K562 (cell line): ENCODE results near the gene HKDC1. TPM values are rescaled to one million over a fixed set of nuclear protein-coding genes. Genes with fewer than 3 reads are reported as not detected.
A peak's percentile ranks its signal among the peaks of the same experiment; 100 is the strongest.

ENCODE experiments used
- DMBX1 ChIP-seq: fragments of 250-450 bp; sonication (Bioruptor Pico); IDR thresholded peaks from 2 replicates; pipeline ENCODE4 v1.8.0; 2022; ENCODE audit warnings: inconsistent platforms, mild to moderate bottlenecking, moderate library complexity, borderline replicate concordance
- HCFC1 ChIP-seq: IDR thresholded peaks from 2 replicates; pipeline ENCODE4 v1.6.1; 2012; ENCODE audit warnings: low read depth, low read length, improper control_type of control experiment
- HDAC2 ChIP-seq: fragments of 450-650 bp; IDR thresholded peaks from 2 replicates; pipeline ENCODE4 v1.6.1; 2016; ENCODE audit warnings: mild to moderate bottlenecking
- KLF10 ChIP-seq: fragments of 250-450 bp; sonication (Bioruptor Pico); IDR thresholded peaks from 2 replicates; pipeline ENCODE4 v1.6.1; 2021; ENCODE audit warnings: matching md5 sums
- NFRKB ChIP-seq: fragments of 450-650 bp; IDR thresholded peaks from 2 replicates; pipeline ENCODE4 v1.6.1; 2016; ENCODE audit warnings: low read depth
- PHB ChIP-seq: fragments of 250-450 bp; sonication (Bioruptor Pico); IDR thresholded peaks from 2 replicates; pipeline ENCODE4 v1.5.0; 2021
- RAD51 ChIP-seq: fragments of 450-650 bp; IDR thresholded peaks from 2 replicates; pipeline ENCODE4 v1.7.1; 2016; ENCODE audit warnings: low read depth, mild to moderate bottlenecking, borderline replicate concordance
- TCF3 ChIP-seq: sonication (generic); formaldehyde crosslinking; IDR thresholded peaks from 2 replicates; pipeline ENCODE4 v1.4.0; 2020; ENCODE audit warnings: mild to moderate bottlenecking, missing genetic modification reagents
- polyA plus RNA-seq, 8 experiments: library from polyadenylated mRNA; depleted of rRNA in 4 of 8; stranded (reverse) in 5 of 8; unstranded in 3 of 8; fragments of >200 nt; fragmentation: Nextera tagmentation in 2 of 8; fragmentation: Illumina TruSeq in 1 of 8; extraction: Ambion mirVana in 2 of 8; extraction: Trizol in 1 of 8; gene quantifications; 2 replicates each; pipeline versions ENCODE4 v1.2.1 to v1.2.3, GENCODE V29; 2011 to 2014; ENCODE audit warnings: inconsistent platforms in 1 of 8, missing spikeins in 1 of 8
- total RNA-seq, 7 experiments: library from RNA; depleted of rRNA in 6 of 7; stranded (reverse); fragments of >200 nt in 6 of 7; fragmentation: Illumina TruSeq in 2 of 7; extraction: Trizol in 2 of 7; gene quantifications; 2 replicates each; pipeline versions ENCODE4 v1.2.1 to v1.2.3, GENCODE V29; 2011 to 2021; ENCODE audit warnings: low replicate concordance in 1 of 7
- TF ChIP-seq, protein P1 (sequence below): fragments of 250-450 bp; sonication (Bioruptor Pico); IDR thresholded peaks from 2 replicates; pipeline ENCODE4 v1.4.0; 2020; ENCODE audit warnings: mild to moderate bottlenecking
- TF ChIP-seq, protein P2 (sequence below): fragments of 200-800 bp; sonication (Bioruptor generic); IDR thresholded peaks from 2 replicates; pipeline ENCODE4 v1.6.1; 2017; ENCODE audit warnings: missing genetic modification characterization, missing compliant biosample characterization
- TF ChIP-seq, protein P3 (sequence below): fragments of 450-650 bp; IDR thresholded peaks from 2 replicates; pipeline ENCODE4 v1.6.1; 2016; ENCODE audit warnings: missing biosample characterization, missing genetic modification characterization
- TF ChIP-seq, protein P4 (sequence below): fragments of 450-650 bp; IDR thresholded peaks from 2 replicates; pipeline ENCODE4 v1.6.1; 2016
- TF ChIP-seq, protein P5 (sequence below): fragments of 250-450 bp; sonication (Bioruptor Pico); IDR thresholded peaks from 2 replicates; pipeline ENCODE4 v1.5.0; 2020; ENCODE audit warnings: mild to moderate bottlenecking
- TF ChIP-seq, protein P6 (sequence below), 2 experiments: fragments of 450-650 bp; IDR thresholded peaks; 2 replicates each; pipeline ENCODE4 v1.6.1; 2018; ENCODE audit warnings: mild to moderate bottlenecking in 2 of 2, low read depth in 1 of 2; ENCODE audit not compliant: partially characterized antibody in 2 of 2
- TF ChIP-seq, protein P7 (sequence below), 2 experiments: fragments of 250-450 bp in 1 of 2; fragments of 450-650 bp in 1 of 2; sonication (Bioruptor Pico) in 1 of 2; IDR thresholded peaks; 2 replicates each; pipeline versions ENCODE4 v1.6.1 to v1.8.0; 2016 to 2021; ENCODE audit warnings: mild to moderate bottlenecking in 2 of 2, moderate library complexity in 2 of 2, missing compliant biosample characterization in 1 of 2, missing genetic modification characterization in 1 of 2

The HKDC1 gene
- total and polyA plus RNA-seq, 9 of the 15 experiments (the other 6 are each of a cell fraction or from before 2014, with no cell fraction given) = 0.04 to 0.22 (median 0.11) TPM; not detected in 5

DNA sequence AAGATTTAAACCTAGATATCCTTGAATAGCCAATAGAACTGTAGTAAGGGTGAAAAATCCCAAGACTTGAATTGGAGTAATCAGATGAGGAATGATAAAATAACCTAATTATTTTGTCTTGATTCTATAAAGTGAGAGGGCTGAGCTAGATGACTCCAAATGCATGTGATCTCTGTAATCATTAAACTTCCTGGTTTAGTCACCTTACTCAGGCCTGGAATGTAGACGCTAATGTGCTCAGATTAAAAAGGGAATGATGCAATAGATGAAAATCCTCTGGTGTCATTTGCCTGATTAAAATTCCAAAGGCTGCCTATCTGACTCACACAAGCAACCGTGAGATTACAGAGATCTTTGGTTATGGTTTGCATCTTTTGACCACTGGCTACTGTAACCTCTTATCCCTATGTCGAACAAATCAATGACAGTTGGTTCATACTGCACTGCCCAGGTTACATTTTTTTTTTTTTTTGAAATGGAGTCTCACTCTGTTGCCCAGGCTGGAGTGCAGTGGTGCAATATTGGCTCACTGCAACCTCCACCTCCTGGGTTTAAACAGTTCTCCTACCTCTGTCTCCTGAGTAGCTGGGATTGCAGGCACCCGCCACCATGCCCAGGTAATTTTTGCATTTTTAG lies 2.9 kb upstream of the HKDC1 start (continued):
- TF ChIP-seq, protein P1, sequence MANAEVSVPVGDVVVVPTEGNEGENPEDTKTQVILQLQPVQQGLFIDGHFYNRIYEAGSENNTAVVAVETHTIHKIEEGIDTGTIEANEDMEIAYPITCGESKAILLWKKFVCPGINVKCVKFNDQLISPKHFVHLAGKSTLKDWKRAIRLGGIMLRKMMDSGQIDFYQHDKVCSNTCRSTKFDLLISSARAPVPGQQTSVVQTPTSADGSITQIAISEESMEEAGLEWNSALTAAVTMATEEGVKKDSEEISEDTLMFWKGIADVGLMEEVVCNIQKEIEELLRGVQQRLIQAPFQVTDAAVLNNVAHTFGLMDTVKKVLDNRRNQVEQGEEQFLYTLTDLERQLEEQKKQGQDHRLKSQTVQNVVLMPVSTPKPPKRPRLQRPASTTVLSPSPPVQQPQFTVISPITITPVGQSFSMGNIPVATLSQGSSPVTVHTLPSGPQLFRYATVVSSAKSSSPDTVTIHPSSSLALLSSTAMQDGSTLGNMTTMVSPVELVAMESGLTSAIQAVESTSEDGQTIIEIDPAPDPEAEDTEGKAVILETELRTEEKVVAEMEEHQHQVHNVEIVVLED (CRISPR knock-in tag) = peak; percentile 36; the same call in 1 of the 2 replicates
- TF ChIP-seq HCFC1 = peak; percentile 9; the same call in 1 of the 2 replicates
- TF ChIP-seq, protein P2, sequence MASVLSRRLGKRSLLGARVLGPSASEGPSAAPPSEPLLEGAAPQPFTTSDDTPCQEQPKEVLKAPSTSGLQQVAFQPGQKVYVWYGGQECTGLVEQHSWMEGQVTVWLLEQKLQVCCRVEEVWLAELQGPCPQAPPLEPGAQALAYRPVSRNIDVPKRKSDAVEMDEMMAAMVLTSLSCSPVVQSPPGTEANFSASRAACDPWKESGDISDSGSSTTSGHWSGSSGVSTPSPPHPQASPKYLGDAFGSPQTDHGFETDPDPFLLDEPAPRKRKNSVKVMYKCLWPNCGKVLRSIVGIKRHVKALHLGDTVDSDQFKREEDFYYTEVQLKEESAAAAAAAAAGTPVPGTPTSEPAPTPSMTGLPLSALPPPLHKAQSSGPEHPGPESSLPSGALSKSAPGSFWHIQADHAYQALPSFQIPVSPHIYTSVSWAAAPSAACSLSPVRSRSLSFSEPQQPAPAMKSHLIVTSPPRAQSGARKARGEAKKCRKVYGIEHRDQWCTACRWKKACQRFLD (CRISPR knock-in tag) = peak; percentile 11; the same call in 1 of the 2 replicates
- peak; percentile 92; the same call in 1 of the 2 replicates for TF ChIP-seq HDAC2
- TF ChIP-seq, protein P3, sequence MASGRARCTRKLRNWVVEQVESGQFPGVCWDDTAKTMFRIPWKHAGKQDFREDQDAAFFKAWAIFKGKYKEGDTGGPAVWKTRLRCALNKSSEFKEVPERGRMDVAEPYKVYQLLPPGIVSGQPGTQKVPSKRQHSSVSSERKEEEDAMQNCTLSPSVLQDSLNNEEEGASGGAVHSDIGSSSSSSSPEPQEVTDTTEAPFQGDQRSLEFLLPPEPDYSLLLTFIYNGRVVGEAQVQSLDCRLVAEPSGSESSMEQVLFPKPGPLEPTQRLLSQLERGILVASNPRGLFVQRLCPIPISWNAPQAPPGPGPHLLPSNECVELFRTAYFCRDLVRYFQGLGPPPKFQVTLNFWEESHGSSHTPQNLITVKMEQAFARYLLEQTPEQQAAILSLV = peak; percentile 96
- TF ChIP-seq PHB = no peak
- TF ChIP-seq NFRKB = 0 out of 2 replicates have a peak, but pooled peaks have one; percentile 17
- TF ChIP-seq, protein P4, sequence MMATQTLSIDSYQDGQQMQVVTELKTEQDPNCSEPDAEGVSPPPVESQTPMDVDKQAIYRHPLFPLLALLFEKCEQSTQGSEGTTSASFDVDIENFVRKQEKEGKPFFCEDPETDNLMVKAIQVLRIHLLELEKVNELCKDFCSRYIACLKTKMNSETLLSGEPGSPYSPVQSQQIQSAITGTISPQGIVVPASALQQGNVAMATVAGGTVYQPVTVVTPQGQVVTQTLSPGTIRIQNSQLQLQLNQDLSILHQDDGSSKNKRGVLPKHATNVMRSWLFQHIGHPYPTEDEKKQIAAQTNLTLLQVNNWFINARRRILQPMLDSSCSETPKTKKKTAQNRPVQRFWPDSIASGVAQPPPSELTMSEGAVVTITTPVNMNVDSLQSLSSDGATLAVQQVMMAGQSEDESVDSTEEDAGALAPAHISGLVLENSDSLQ = peak; percentile 53; the same call in 1 of the 2 replicates
- TF ChIP-seq, protein P5, sequence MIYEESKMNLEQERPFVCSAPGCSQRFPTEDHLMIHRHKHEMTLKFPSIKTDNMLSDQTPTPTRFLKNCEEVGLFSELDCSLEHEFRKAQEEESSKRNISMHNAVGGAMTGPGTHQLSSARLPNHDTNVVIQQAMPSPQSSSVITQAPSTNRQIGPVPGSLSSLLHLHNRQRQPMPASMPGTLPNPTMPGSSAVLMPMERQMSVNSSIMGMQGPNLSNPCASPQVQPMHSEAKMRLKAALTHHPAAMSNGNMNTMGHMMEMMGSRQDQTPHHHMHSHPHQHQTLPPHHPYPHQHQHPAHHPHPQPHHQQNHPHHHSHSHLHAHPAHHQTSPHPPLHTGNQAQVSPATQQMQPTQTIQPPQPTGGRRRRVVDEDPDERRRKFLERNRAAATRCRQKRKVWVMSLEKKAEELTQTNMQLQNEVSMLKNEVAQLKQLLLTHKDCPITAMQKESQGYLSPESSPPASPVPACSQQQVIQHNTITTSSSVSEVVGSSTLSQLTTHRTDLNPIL (CRISPR knock-in tag) = no peak
- TF ChIP-seq KLF10 (CRISPR knock-in tag) = no peak
- TF ChIP-seq TCF3 (CRISPR knock-in tag) = peak; percentile 53
- peak; percentile 81; the same call in 1 of the 2 replicates for TF ChIP-seq DMBX1
- peak; percentile 35; the same call in 1 of the 2 replicates for TF ChIP-seq RAD51
- TF ChIP-seq, protein P6, sequence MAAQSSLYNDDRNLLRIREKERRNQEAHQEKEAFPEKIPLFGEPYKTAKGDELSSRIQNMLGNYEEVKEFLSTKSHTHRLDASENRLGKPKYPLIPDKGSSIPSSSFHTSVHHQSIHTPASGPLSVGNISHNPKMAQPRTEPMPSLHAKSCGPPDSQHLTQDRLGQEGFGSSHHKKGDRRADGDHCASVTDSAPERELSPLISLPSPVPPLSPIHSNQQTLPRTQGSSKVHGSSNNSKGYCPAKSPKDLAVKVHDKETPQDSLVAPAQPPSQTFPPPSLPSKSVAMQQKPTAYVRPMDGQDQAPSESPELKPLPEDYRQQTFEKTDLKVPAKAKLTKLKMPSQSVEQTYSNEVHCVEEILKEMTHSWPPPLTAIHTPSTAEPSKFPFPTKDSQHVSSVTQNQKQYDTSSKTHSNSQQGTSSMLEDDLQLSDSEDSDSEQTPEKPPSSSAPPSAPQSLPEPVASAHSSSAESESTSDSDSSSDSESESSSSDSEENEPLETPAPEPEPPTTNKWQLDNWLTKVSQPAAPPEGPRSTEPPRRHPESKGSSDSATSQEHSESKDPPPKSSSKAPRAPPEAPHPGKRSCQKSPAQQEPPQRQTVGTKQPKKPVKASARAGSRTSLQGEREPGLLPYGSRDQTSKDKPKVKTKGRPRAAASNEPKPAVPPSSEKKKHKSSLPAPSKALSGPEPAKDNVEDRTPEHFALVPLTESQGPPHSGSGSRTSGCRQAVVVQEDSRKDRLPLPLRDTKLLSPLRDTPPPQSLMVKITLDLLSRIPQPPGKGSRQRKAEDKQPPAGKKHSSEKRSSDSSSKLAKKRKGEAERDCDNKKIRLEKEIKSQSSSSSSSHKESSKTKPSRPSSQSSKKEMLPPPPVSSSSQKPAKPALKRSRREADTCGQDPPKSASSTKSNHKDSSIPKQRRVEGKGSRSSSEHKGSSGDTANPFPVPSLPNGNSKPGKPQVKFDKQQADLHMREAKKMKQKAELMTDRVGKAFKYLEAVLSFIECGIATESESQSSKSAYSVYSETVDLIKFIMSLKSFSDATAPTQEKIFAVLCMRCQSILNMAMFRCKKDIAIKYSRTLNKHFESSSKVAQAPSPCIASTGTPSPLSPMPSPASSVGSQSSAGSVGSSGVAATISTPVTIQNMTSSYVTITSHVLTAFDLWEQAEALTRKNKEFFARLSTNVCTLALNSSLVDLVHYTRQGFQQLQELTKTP (IDR thresholded peaks at IDR 0.05; ENCODE audit: low read depth in 1 of 2, partially characterized antibody in 2 of 2) = peak; percentile 54 to 92
- TF ChIP-seq, protein P7, sequence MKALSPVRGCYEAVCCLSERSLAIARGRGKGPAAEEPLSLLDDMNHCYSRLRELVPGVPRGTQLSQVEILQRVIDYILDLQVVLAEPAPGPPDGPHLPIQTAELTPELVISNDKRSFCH (CRISPR knock-in tag; IDR thresholded peaks at IDR 0.05) = no peak
- TF ChIP-seq, protein P7 (tag; IDR thresholded peaks at IDR 0.05) = no peak
